Neural progenitor cell (in vitro differentiated cells): ENCODE measurements around the gene DAPK2.

Experiments used
- CTCF ChIP-seq: fragments of 200-600 bp; sonication (generic); IDR thresholded peaks from 2 replicates; pipeline ENCODE4 v1.5.1; 2017; ENCODE audit warnings: antibody characterized with exemption, mild to moderate bottlenecking
- EZH2phosphoT487 ChIP-seq: fragments of 200-600 bp; sonication (generic); IDR thresholded peaks from 2 replicates; pipeline ENCODE4 v1.6.1; 2017; ENCODE audit warnings: antibody characterized with exemption

GRCh38 chr15:64009798-64010261 lies 36.5 kb downstream of the DAPK2 start:
- TF ChIP-seq EZH2phosphoT487 (no peak), CTCF (no peak)
